CD4-positive, CD25-positive, alpha-beta regulatory T cell (primary cell): Measurements from ENCODE around the gene FBXO2. TPM values are rescaled to one million over a fixed set of nuclear protein-coding genes. Genes with fewer than 3 reads are reported as not detected.

Source experiments
- ATAC-seq, 2 donors: fragments of 150-1000 bp; cut with Tn5 transposase; one replicate each; pipeline ENCODE4 v1.10.0; 2021; ENCODE audit warnings: low read depth in 2 of 2, moderate number of reproducible peaks in 2 of 2, moderate library complexity in 1 of 2
- DNase-seq, 3 donors: peaks; one replicate each; pipeline versions ENCODE4 v3.0.0 to v3.0.0-alpha.2; 2012 to 2022; ENCODE audit warnings: mixed read lengths in 1 of 3
- H3K27ac ChIP-seq: one replicate; pipeline ENCODE4 v1.7.0; 2013; ENCODE audit warnings: mild to moderate bottlenecking, low read length; ENCODE audit not compliant: insufficient read depth, poor library complexity, severe bottlenecking
- H3K27me3 ChIP-seq: one replicate; pipeline ENCODE4 v1.7.0; 2013; ENCODE audit warnings: low read length; ENCODE audit not compliant: control insufficient read depth, insufficient read depth
- H3K36me3 ChIP-seq: one replicate; pipeline ENCODE4 v1.7.0; 2013; ENCODE audit warnings: mild to moderate bottlenecking, low read length, moderate library complexity; ENCODE audit not compliant: control insufficient read depth, insufficient read depth
- H3K4me1 ChIP-seq: 2 replicates; pipeline ENCODE4 v1.7.0; 2013; ENCODE audit warnings: mild to moderate bottlenecking, low read length; ENCODE audit not compliant: insufficient read depth, control insufficient read depth, poor library complexity, severe bottlenecking
- H3K4me3 ChIP-seq: one replicate; pipeline ENCODE4 v1.7.0; 2013; ENCODE audit warnings: low read depth, mild to moderate bottlenecking, low read length, moderate library complexity
- H3K9me3 ChIP-seq, 2 experiments: 1 replicate in 1 of 2; 2 replicates in 1 of 2; pipeline ENCODE4 v1.7.0; 2013; ENCODE audit warnings: low read length in 2 of 2, mild to moderate bottlenecking in 1 of 2, moderate library complexity in 1 of 2; ENCODE audit not compliant: control insufficient read depth in 2 of 2
- H3K27ac Mint-ChIP-seq, 3 donors: one replicate each; pipeline ENCODE4 v1.8.0; 2020 to 2022; ENCODE audit warnings: mild to moderate bottlenecking in 3 of 3, mixed read lengths in 3 of 3, moderate library complexity in 2 of 3
- H3K27me3 Mint-ChIP-seq: one replicate; pipeline ENCODE4 v1.8.0; 2022; ENCODE audit warnings: mild to moderate bottlenecking, mixed read lengths
- H3K36me3 Mint-ChIP-seq: one replicate; pipeline ENCODE4 v1.8.0; 2020; ENCODE audit warnings: mixed read lengths
- H3K4me1 Mint-ChIP-seq, 4 donors: one replicate each; pipeline ENCODE4 v1.8.0; 2020 to 2022; ENCODE audit warnings: mixed read lengths in 4 of 4, mild to moderate bottlenecking in 1 of 4
- H3K4me3 Mint-ChIP-seq, 4 donors: one replicate each; pipeline ENCODE4 v1.8.0; 2020 to 2022; ENCODE audit warnings: mild to moderate bottlenecking in 4 of 4, mixed read lengths in 4 of 4, moderate library complexity in 3 of 4
- H3K9me3 Mint-ChIP-seq, 7 donors: one replicate each; pipeline ENCODE4 v1.8.0; 2020 to 2022; ENCODE audit warnings: mixed read lengths in 7 of 7, mild to moderate bottlenecking in 3 of 7, moderate library complexity in 2 of 7
- polyA plus RNA-seq, 4 donors: library from polyadenylated mRNA; unstranded; fragments of 300-500 nt; fragmentation: Illumina TruSeq; gene quantifications; one replicate each; pipeline ENCODE4 v1.2.3, GENCODE V29; 2021
- total RNA-seq: library from RNA; stranded (reverse); gene quantifications from one replicate; pipeline ENCODE4 v1.2.3, GENCODE V29; 2022

The FBXO2 gene
- total and polyA plus RNA-seq, 5 donors from 2014 or later = 2.1 to 10.6 (median 3.9) TPM

DNA sequence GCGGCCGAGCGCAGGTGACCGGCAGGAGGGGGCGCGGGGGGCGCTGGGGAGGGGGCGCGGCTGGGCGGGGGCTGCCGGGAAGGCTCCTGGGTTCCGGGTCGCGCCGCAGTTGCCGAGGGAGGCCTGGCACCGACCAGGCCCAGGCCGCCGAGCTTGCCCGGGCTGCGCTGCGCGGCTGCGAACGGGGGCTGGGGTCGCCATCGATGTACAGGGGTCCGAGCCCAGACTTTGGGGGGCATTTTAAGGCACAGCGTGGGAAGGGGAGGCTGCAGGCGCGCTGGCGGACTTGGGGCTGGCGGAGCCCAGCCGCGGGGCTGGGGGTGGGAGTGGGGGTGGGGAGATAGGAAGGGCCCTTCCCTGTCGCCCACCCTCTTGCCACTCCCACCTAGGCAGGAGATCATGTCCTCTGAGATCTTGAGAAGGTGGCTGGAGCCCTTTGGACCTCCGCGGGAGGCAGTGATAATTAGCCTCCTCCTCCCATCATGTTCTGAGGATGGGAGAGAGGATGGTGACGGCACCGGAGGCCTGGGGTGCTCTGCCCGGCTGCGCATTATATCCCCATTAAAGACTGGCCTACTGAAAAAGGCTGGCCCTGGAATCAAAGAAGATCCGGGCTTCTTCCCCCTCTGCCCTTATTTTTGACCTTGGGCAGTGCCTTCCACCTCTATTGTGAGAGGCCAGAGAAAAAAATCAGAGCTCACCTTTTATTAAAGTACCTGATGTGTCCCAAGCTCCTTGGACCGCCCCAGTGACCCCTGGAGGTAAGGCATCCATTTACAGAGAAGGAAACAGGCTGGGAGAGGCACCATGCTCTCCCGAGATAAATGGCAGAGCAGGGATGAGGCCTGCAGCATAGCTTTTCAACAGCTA, 945 bp upstream of the FBXO2 start:
- DNase-seq (no peak), ATAC-seq (peak; percentile 14 to 24)
- Histone ChIP-seq H3K4me1 (peaks cover 26% of the 10 kb centered on the region), H3K4me3 (peak overlapping the region; percentile 60), H3K27ac (peak overlapping the region; percentile 14), H3K27me3 (no peaks in the 10 kb centered on the region), H3K36me3 (peaks cover 13% of the 10 kb centered on the region), H3K9me3 (no peaks in the 10 kb centered on the region)
- peaks cover 0 to 35% (median 18%) of the 10 kb centered on the region in 4 donors for H3K4me1 Mint-ChIP-seq
- H3K4me3 Mint-ChIP-seq = peak overlapping the region; percentile 82 to 84 (median 84)
- H3K9me3 Mint-ChIP-seq = no peaks in the 10 kb centered on the region
- peaks cover 7% of the 10 kb centered on the region for H3K36me3 Mint-ChIP-seq
- peak overlapping the region; percentile 7 to 64 (median 43) for H3K27ac Mint-ChIP-seq
- peaks cover 4% of the 10 kb centered on the region for H3K27me3 Mint-ChIP-seq

DNA sequence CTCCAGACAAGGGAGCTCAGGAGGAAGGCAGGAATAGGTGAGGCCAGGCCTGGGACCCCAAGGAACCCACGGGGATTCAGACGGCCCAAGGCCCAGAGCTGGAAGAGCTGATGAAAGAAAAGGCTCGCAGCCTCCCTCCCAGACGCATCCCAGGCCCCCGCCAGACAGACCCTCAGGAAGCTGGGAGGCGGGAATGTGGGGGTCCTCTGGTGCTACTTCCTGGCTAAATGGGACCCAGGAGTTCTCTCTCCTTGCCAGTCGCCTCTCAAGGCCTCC, 430 bp downstream of the FBXO2 start:
- H3K27me3 ChIP-seq = no peaks in the 10 kb centered on the region
- H3K27ac Mint-ChIP-seq = peak overlapping the region in 1 of 3 donors; percentile 25
- DNase-seq = no peak
- H3K9me3 ChIP-seq = no peaks in the 10 kb centered on the region
- peaks cover 3% of the 10 kb centered on the region for H3K36me3 Mint-ChIP-seq
- no peak for ATAC-seq
- peak overlapping the region; percentile 41 for H3K27ac ChIP-seq
- H3K36me3 ChIP-seq = peaks cover 9% of the 10 kb centered on the region
- H3K4me1 ChIP-seq = peaks cover 37% of the 10 kb centered on the region
- no peak overlapping the region for H3K4me3 ChIP-seq
- H3K4me3 Mint-ChIP-seq = peak overlapping the region; percentile 52 to 83 (median 80)
- H3K9me3 Mint-ChIP-seq = no peaks in the 10 kb centered on the region
- peaks cover 9% of the 10 kb centered on the region for H3K27me3 Mint-ChIP-seq
- peaks cover 0 to 49% (median 24%) of the 10 kb centered on the region in 4 donors for H3K4me1 Mint-ChIP-seq

DNA sequence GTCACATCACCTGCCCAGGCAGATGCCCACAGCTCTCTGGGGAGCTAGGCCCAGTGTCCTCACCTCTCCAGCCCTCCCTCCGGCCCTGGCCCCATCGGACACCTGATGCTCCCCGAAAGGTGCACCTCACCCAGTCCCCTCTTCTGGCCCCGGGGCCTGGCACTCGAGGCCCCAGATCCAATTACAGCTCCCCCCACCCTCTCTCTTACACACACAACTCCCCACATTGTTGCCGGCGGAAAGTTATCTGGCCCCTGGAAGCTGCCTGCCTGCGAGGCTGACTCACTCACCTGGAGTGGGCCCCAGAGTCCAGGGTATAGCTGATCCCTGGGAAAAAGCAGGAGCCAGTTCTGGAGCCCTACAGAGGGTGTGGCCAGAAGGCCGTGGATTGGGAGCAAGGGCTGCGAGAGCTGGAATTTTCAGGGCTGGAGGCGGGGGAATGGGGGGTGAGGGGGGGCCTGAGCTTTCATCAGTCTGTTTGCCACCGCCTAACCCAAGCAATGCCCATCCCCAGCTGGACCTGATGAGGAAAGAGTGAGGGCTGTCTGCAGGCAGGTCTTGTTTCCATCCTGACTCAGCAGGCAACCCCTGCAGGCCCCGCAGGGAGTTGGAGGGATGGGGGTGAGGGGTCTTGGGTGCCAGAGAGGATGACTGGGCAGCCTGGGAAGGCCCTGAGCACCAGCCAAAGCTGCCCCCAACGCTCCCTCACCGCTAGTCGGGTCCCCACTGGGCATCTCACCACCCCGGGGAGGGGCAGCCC, 948 bp downstream of the FBXO2 start:
- H3K4me3 Mint-ChIP-seq = peak overlapping the region; percentile 78 to 92 (median 84)
- DNase-seq (no peak), ATAC-seq (no peak)
- no peaks in the 10 kb centered on the region for H3K9me3 ChIP-seq
- peaks cover 3% of the 10 kb centered on the region for H3K36me3 Mint-ChIP-seq
- peaks cover 0 to 52% (median 24%) of the 10 kb centered on the region in 4 donors for H3K4me1 Mint-ChIP-seq
- peaks cover 9% of the 10 kb centered on the region for H3K27me3 Mint-ChIP-seq
- H3K4me1 ChIP-seq = peaks cover 37% of the 10 kb centered on the region
- peaks cover 8% of the 10 kb centered on the region for H3K36me3 ChIP-seq
- H3K27ac ChIP-seq = peak overlapping the region; percentile 41
- H3K4me3 ChIP-seq = no peak overlapping the region
- no peaks in the 10 kb centered on the region for H3K9me3 Mint-ChIP-seq
- H3K27me3 ChIP-seq = no peaks in the 10 kb centered on the region
- H3K27ac Mint-ChIP-seq = peak overlapping the region in 1 of 3 donors; percentile 20

DNA sequence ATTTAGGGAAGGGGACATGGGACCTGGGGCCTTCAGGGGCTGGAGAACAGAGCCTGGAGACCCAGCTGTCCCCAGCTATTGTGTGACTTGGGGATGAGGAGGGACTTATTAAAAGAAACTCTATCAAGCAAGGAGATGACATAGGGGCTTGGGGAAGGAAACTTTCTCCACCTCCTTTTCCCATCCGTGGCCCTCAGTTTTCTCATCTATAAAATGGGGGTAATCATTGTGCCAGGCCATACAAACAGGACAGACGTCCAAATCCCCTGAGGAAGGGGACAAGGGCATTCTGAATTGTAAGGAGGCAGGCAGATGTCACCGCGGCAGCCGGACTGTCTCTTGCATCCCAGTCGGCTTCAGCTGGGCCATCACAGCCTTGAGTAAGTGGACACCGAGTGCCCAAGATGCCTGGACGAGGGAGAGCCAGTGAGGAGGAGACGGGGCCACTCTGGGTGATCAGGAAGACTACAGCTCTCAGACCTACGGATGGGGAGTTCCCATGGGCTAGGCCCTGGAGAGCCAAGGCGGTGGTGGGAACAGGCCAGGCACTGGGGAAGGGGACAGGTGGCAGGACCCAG, 1.9 kb downstream of the FBXO2 start:
- H3K36me3 ChIP-seq = peaks cover 7% of the 10 kb centered on the region
- peaks cover 9% of the 10 kb centered on the region for H3K27me3 Mint-ChIP-seq
- no peak overlapping the region for H3K27ac ChIP-seq
- no peaks in the 10 kb centered on the region for H3K27me3 ChIP-seq
- no peaks in the 10 kb centered on the region for H3K36me3 Mint-ChIP-seq
- H3K9me3 Mint-ChIP-seq = no peaks in the 10 kb centered on the region
- peak overlapping the region; percentile 41 to 92 (median 74) for H3K4me3 Mint-ChIP-seq
- no peak overlapping the region for H3K4me3 ChIP-seq
- H3K4me1 ChIP-seq = peaks cover 37% of the 10 kb centered on the region
- ATAC-seq (no peak), DNase-seq (no peak)
- H3K27ac Mint-ChIP-seq = peak overlapping the region in 2 of 3 donors; percentile 33 to 85
- H3K9me3 ChIP-seq = no peaks in the 10 kb centered on the region
- H3K4me1 Mint-ChIP-seq = peaks cover 0 to 52% (median 24%) of the 10 kb centered on the region in 4 donors

DNA sequence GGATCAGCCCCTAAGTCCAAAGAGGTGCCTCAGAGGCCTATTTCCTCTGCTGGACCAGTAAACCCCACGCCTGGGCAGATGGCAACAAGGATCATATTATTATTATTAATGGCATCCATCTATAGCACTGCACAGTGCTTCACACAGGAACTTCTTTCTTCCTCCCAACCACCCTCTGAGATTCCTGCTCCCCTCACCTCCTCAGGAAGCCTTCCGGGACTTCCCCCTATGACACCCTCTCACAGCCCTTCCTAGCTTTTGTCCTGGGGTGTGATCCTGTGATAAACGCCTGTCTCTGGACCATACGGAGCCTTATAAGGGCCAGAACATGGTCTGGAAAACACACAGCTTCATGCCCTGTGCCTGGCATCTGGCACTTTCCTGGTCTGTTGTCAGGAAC, 3.2 kb downstream of the FBXO2 start:
- no peaks in the 10 kb centered on the region for H3K9me3 Mint-ChIP-seq
- ATAC-seq = no peak
- H3K36me3 Mint-ChIP-seq = no peaks in the 10 kb centered on the region
- peak overlapping the region; percentile 73 to 89 (median 80) for H3K4me3 Mint-ChIP-seq
- peaks cover 9% of the 10 kb centered on the region for H3K27me3 Mint-ChIP-seq
- peak overlapping the region in 2 of 3 donors; percentile 67 to 78 for H3K27ac Mint-ChIP-seq
- no peaks in the 10 kb centered on the region for H3K27me3 ChIP-seq
- DNase-seq = no peak
- H3K4me1 Mint-ChIP-seq = peaks cover 0 to 49% (median 23%) of the 10 kb centered on the region in 4 donors
- no peaks in the 10 kb centered on the region for H3K9me3 ChIP-seq
- H3K36me3 ChIP-seq = no peaks in the 10 kb centered on the region
- H3K4me1 ChIP-seq = peaks cover 36% of the 10 kb centered on the region
- no peak overlapping the region for H3K4me3 ChIP-seq
- no peak overlapping the region for H3K27ac ChIP-seq

DNA sequence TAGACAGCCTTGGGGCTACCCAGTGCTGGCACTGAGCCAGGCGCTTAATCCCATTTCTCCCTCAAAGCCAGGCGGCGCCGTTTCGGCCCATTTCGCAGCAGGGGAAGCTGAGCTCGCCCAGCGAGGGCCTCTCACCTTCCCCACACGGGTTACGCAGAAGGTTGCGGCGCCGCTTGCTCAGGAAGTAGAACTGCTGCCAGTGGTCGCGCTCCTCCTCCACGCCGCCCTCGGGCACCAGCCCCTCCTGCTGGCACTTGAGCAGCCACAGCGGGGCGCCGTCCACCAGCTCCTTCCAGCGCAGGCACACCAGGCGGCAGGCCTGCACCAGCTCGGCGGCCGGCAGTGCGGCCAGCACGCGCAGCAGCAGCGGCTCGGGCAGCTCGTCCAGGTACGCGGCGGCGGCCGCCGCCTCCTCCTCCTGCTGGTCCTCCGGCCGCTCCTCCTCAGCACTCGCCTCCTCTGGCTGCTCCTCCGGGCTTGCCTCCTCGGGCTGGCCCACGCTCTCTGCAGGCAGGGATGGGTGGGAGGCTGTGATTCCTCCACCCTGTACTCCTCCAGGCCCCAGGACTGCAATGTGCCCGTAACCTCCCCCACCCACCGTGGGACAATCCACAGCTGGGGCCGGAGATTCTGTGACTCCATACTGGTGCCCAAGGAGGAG, 3.8 kb downstream of the FBXO2 start:
- Histone ChIP-seq H3K4me3 (no peak overlapping the region), H3K27me3 (no peaks in the 10 kb centered on the region), H3K27ac (no peak overlapping the region), H3K36me3 (no peaks in the 10 kb centered on the region), H3K4me1 (peaks cover 30% of the 10 kb centered on the region), H3K9me3 (no peaks in the 10 kb centered on the region)
- ATAC-seq = peak; percentile 62 to 69
- DNase-seq = peak; percentile 61 to 86 (median 76)
- peaks cover 9% of the 10 kb centered on the region for H3K27me3 Mint-ChIP-seq
- H3K4me1 Mint-ChIP-seq = peaks cover 0 to 44% (median 19%) of the 10 kb centered on the region in 4 donors
- H3K4me3 Mint-ChIP-seq = peak overlapping the region; percentile 73 to 89 (median 80)
- H3K9me3 Mint-ChIP-seq = no peaks in the 10 kb centered on the region
- H3K36me3 Mint-ChIP-seq = no peaks in the 10 kb centered on the region
- H3K27ac Mint-ChIP-seq = peak overlapping the region in 2 of 3 donors; percentile 67 to 78

DNA sequence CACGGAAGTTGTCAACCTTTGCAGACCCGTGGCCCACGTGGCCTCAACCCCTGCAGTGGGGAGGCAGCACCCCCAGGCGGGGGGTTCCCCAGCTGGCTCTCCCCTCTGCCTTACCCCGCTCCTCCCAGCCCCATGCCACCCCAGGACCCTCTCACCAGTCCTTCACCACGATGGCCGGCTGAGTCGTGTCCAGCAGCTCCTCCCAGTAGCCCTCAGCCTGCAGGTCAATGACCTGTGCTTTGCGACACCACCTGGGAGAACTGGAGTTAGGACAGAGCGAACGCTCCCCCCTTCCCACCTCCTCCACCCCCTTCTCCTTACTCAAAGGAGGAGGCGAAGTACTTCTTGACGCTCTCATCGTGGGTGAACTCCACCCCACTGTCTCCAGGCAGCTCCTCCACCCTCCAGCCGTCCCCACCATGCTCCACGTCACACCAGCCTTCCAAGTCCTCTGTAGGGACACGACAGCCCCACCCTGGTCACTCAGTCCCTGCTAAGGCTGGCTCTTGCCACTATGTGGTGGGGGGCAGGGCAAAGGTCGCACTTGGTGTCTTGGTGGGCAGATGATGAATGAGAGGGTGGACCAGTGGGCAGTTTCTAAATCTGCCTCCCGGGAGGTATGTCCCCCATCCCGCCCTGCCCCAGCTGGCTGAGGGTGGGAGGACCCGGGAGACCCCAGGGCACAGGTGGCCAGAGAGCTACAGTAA, 4.5 kb downstream of the FBXO2 start:
- Mint-ChIP-seq H3K36me3 (no peaks in the 10 kb centered on the region), H3K4me3 (peak overlapping the region in 3 of 4 donors; percentile 72 to 83 (median 73)), H3K27ac (peak overlapping the region in 2 of 3 donors; percentile 38 to 78), H3K27me3 (peaks cover 9% of the 10 kb centered on the region), H3K9me3 (no peaks in the 10 kb centered on the region), H3K4me1 (peaks cover 0 to 41% (median 17%) of the 10 kb centered on the region in 4 donors)
- ATAC-seq (no peak), DNase-seq (no peak)
- H3K9me3 ChIP-seq = no peaks in the 10 kb centered on the region
- H3K4me3 ChIP-seq = no peak overlapping the region
- no peaks in the 10 kb centered on the region for H3K27me3 ChIP-seq
- no peak overlapping the region for H3K27ac ChIP-seq
- H3K4me1 ChIP-seq = peaks cover 25% of the 10 kb centered on the region
- H3K36me3 ChIP-seq = no peaks in the 10 kb centered on the region
